SHP77 (cell line): ENCODE data around the gene CXorf65.

ENCODE experiments used
- DNase-seq, 2 experiments: peaks; one replicate each; lab custom pipeline; 2025; lab: John Stamatoyannopoulos, UW

CXorf65 gene

GRCh38 chrX:71107245-71107644 lies 705 bp upstream of the CXorf65 start:
- DNase-seq: no peak

GRCh38 chrX:71105628-71106027 lies 912 bp downstream of the CXorf65 start:
- DNase-seq: no peak

GRCh38 chrX:71103110-71103983 lies 3.2 kb downstream of the CXorf65 start:
- DNase-seq: no peak

DNA sequence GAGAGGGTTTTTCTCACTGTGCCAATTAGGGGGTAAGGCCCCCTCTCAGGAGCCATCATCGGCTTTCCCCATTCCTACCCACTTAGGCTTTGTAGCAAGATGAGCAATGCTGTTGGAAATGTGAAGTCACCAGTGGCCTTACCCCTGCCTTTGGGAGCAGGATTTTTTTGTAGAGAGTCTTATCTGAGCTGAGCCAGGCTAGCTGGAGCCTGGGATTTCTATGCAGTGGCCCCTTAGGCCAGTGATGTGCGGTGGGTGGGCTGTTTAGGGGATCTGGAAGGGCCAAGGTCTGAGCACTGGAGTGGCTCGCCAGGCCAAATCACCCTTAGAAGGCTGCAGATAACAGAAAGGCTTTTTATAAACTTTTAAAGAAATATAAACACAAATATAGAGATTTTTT lies 4.2 kb downstream of the CXorf65 start:
- DNase-seq: no peak

GRCh38 chrX:71100581-71101505 lies 5.7 kb downstream of the CXorf65 start:
- no peak for DNase-seq

GRCh38 chrX:71099736-71100135 lies 6.8 kb downstream of the CXorf65 start:
- DNase-seq: no peak

- no peak for DNase-seq
Measured at GRCh38 chrX:71098951-71099506, 7.5 kb downstream of the CXorf65 start.

GRCh38 chrX:71098302-71098701 lies 8.2 kb downstream of the CXorf65 start:
- DNase-seq: peak; percentile 2 to 35

- no peak for DNase-seq
Measured at GRCh38 chrX:71096760-71097032, 9.8 kb downstream of the CXorf65 start.

DNA sequence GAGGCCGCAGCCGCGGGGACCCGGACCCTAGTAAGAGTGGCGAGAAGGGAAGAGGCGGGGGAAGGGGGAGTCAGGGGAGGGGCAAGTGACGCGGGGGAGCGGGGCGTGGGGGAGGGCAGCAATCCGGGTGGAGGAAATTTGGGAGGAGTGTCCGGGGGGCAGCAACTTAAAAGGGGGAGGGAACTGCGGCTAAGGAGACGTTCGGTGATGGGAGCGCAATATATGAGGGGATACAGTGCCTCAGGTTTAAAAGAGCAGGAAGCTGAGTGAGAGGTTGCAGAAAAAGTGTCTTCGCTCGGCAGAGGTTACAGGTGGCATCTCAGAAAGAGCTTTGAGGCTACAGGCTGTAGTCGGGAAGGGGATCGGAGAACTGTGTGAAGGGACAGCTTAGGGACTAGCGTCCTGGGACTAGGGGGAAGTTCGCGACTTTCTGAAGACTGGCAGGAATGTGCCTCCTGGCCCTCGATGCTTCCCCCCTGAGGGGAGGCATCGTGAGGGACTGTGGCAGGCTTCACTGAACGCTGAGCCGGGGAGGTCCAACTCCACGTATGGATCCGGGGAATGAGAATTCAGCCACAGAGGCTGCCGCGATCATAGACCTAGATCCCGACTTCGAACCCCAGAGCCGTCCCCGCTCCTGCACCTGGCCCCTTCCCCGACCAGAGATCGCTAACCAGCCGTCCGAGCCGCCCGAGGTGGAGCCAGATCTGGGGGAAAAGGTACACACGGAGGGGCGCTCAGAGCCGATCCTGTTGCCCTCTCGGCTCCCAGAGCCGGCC lies 10.4 kb downstream of the CXorf65 start:
- DNase-seq: no peak

- DNase-seq: peak; percentile 40 to 71
Measured at GRCh38 chrX:71095555-71095980, 11.0 kb downstream of the CXorf65 start, which contains the start of gene FOXO4. FOXO4 (plus strand) TSS chrX:71095851; CDS start chrX:71096529, 678 bp downstream.

DNA sequence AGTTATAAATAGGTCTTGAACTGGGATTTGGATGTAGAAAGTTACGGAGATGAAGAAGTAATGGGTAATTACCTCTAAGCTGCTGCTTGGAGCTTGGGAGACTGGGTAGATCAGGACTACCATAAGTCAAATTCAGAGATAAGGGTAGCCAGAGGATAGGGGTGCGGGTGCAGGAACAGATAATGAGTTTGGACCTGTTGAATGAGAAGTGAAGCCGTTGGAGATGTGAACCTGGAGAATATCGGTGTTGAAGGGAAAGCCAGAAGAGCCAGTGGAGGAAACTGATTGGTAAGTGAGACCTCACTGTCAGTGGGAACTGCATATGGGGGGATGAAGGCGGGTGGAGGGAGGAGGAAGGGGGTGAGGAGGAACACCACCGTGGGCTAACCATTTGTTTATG lies 11.5 kb downstream of the CXorf65 start:
- no peak for DNase-seq

DNA sequence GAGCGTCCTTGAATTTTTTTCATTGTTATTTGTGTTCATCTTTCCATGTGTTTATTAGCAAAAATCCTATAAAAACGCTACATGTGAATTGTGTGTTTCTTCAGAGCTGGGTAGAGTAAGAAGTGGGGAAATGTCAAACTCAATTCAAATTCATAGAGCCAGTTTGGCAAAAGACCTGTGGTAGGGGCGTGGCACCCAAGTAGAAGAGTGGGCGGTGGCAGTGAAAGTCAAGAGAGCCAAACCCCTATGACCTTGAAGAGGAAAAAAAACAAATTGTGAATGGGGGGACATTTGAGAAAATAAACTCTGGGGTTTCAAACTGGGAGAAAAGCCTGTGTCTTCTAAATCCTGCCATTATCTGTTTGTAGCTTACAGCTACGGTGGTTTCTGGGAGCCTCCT lies 15.3 kb downstream of the CXorf65 start:
- no peak for DNase-seq

DNA sequence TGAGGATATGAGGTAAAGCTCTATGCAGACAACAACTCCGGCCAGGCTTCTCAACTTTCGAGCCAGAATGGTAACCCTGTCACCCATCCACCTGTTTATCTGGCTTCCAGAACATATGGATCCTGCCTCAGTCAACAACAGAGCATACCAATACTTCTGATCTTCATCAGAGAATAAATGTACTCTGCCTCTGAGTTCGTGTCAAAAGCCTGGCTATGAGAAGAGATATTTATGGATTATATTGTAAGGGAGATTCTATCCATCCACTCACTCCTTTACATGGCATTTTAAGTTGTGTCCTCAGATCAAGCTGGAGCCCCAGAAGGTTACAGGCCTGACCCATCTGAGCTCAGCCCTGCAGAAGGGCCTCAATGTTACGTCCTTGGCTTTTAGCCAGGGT lies 20.6 kb downstream of the CXorf65 start:
- no peak for DNase-seq

GRCh38 chrX:71082822-71083221 lies 23.7 kb downstream of the CXorf65 start:
- no peak for DNase-seq

DNA sequence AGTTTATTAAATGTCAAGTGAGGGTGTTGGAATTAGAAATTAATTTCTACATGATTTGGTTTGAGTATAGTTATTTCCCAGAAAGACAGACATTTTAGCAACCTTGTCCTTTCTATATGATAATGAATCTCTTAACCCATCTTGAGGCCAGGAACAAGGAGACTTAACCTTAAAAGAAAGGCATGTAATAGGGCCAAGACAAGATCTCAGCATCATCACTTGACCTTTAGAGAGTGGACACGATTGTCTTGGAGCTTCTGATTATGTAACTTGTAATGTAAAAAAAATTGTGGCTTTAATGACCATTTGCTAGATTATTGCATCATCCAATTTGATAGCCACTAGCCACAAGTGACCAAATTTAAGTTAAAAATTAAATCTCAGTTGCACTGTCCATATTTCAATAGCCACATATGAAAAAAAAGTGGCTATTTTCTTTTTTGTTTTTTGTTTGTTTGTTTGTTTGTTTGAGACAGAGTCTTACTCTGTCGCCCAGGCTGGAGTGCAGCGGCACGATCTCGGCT lies 24.4 kb downstream of the CXorf65 start:
- no peak for DNase-seq

DNA sequence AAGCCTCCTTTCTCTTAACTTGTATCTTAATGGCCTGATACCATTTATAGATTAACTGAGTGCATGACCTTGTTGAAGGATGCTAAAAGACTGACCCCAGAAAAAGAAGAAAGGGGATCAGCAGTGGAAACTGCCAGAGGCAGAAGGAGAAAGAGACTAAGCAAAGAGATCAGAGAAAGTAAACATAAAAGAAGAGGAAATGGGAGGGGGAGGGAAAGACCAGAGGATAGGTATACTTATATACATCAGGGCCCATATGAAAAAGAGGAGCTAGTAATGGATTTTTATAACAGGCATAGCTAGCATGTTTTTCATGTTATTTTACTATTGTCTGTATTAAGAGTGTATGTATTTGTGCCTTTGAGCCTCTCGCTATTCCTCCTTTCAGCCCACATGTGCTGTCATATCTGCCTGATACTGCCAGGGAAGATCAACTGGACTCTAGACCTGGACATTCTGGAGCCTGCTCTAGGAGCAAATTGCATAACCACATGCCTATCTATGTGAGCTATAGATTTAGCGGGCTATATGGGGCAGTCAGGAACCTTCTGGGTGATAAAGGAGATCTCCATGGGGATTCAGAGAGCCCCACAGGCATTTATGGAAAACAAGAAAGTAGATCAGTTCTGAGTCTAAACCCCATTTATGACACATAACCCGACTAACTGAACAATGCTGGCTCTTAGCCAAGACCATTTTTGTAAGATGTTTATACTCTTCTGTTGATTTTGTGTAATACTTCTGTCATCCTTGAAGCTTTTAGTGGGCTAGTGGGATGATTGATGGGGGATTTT lies 25.0 kb downstream of the CXorf65 start:
- no peak for DNase-seq

DNA sequence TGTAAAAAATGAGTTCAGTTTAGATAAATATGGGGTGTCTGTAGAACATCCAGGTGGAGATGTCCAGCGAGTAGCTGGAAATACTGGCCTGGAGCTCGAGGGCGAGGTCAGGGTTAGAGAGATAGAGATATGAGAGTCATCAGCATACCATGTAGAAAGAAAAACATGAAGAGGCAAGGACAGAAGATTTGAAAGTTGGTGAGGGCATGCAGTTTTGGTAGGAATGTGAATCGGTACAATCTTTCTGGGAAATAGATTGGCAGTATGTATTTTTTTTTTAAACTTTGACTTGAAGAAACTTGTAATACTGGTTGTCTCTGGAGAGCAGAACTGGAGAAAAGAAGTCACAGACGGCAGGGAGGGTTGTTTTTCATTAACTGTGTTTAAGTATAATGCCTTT lies 36.0 kb downstream of the CXorf65 start:
- DNase-seq: no peak

GRCh38 chrX:71068044-71068918 lies 38.3 kb downstream of the CXorf65 start, which contains the start of gene SNX12:
SNX12 (minus strand) TSS chrX:71068334; CDS start chrX:71068306, 28 bp downstream.
- DNase-seq: peak; percentile 82 to 87

GRCh38 chrX:71067712-71068043 lies 38.9 kb downstream of the CXorf65 start:
- no peak for DNase-seq
